Fibroblast of lung (primary cell): ENCODE results near the gene APBB1. TPM values are rescaled to one million over a fixed set of nuclear protein-coding genes. Genes with fewer than 3 reads are reported as not detected.

Source experiments
- DNase-seq, 2 donors: peaks; one replicate each; pipeline versions ENCODE4 v3.0.0 to v3.0.0-alpha.2; 2010; ENCODE audit warnings: low read depth in 2 of 2
- H2AFZ ChIP-seq: 2 replicates; pipeline ENCODE4 v1.5.1; 2012; ENCODE audit warnings: low read length, control low read depth, inconsistent platforms
- H3K27ac ChIP-seq: 2 replicates; pipeline ENCODE4 v1.5.1; 2011; ENCODE audit warnings: low read length, control low read depth; ENCODE audit not compliant: insufficient read depth
- H3K27me3 ChIP-seq: 2 replicates; pipeline ENCODE4 v1.5.1; 2011; ENCODE audit warnings: mild to moderate bottlenecking, low read length; ENCODE audit not compliant: control insufficient read depth, insufficient read depth
- H3K36me3 ChIP-seq: 2 replicates; pipeline ENCODE4 v1.5.1; 2011; ENCODE audit warnings: low read length; ENCODE audit not compliant: control insufficient read depth, insufficient read depth
- H3K4me1 ChIP-seq: 2 replicates; pipeline ENCODE4 v1.5.1; 2011; ENCODE audit warnings: low read length; ENCODE audit not compliant: control insufficient read depth, insufficient read depth; ENCODE audit errors: extremely low read depth
- H3K4me2 ChIP-seq: 2 replicates; pipeline ENCODE4 v1.5.1; 2011; ENCODE audit warnings: low read length, control low read depth; ENCODE audit not compliant: insufficient read depth; ENCODE audit errors: extremely low read depth
- H3K4me3 ChIP-seq, 4 experiments: fragments of 200-600 bp in 1 of 4; sonication (generic) in 1 of 4; replicated peaks in 1 of 4; 2 replicates each; pipeline ENCODE4 v1.5.1; 2011 to 2016; ENCODE audit warnings: low read length in 4 of 4, low read depth in 3 of 4, mild to moderate bottlenecking in 3 of 4, control low read depth in 2 of 4, inconsistent platforms in 1 of 4, mixed read lengths in 1 of 4; ENCODE audit not compliant: insufficient read depth in 1 of 4; ENCODE audit errors: control extremely low read depth in 1 of 4
- H3K79me2 ChIP-seq: 2 replicates; pipeline ENCODE4 v1.5.1; 2012; ENCODE audit warnings: mild to moderate bottlenecking, low read length, inconsistent platforms; ENCODE audit not compliant: control insufficient read depth, insufficient read depth
- H3K9ac ChIP-seq: 2 replicates; pipeline ENCODE4 v1.5.1; 2011; ENCODE audit warnings: mild to moderate bottlenecking, low read length, control low read depth; ENCODE audit not compliant: insufficient read depth
- H3K9me3 ChIP-seq: 2 replicates; pipeline ENCODE4 v1.5.1; 2012; ENCODE audit warnings: low read depth, low read length; ENCODE audit not compliant: control insufficient read depth, insufficient read depth
- H4K20me1 ChIP-seq: 2 replicates; pipeline ENCODE4 v1.5.1; 2011; ENCODE audit warnings: low read length; ENCODE audit not compliant: control insufficient read depth, insufficient read depth; ENCODE audit errors: extremely low read depth
- CTCF ChIP-seq, 2 donors: IDR thresholded peaks in 1 of 2; conservative IDR thresholded peaks in 1 of 2; 1 replicate in 1 of 2; 2 replicates in 1 of 2; pipeline ENCODE4 v1.5.1; 2011 to 2012; ENCODE audit warnings: low read length in 2 of 2, control low read depth in 1 of 2, inconsistent platforms in 1 of 2, low read depth in 1 of 2, mild to moderate bottlenecking in 1 of 2
- EZH2 ChIP-seq: IDR thresholded peaks from 2 replicates; pipeline ENCODE4 v1.5.1; 2012; ENCODE audit warnings: low read length, control low read depth, mild to moderate bottlenecking; ENCODE audit errors: missing control alignments
- polyA plus RNA-seq, 2 donors: library from polyadenylated mRNA; depleted of rRNA in 1 of 2; stranded (reverse) in 1 of 2; unstranded in 1 of 2; fragments of >200 nt; gene quantifications; 2 replicates each; pipeline ENCODE4 v1.2.1, GENCODE V29; 2011 to 2012; ENCODE audit warnings: missing spikeins in 1 of 2
- total RNA-seq: library from RNA; depleted of rRNA; stranded (reverse); fragments of >200 nt; gene quantifications from 2 replicates; pipeline ENCODE4 v1.2.1, GENCODE V29; 2014

APBB1 gene
- total and polyA plus RNA-seq, 2 donors (not counting 1 experiment from before 2014, with no cell fraction given): 33.5 to 73.7 TPM

GRCh38 chr11:6401464-6401863 is 17.4 kb downstream of the APBB1 start:
- no peak overlapping the region for H3K9ac ChIP-seq
- no peak overlapping the region for H2AFZ ChIP-seq
- no peaks in the 10 kb centered on the region for H3K27me3 ChIP-seq
- peaks cover 9% of the 10 kb centered on the region for H3K4me1 ChIP-seq
- TF ChIP-seq EZH2 (no peak), CTCF (conservative IDR thresholded peaks at IDR 0.05 in 1 of 2, IDR thresholded peaks at IDR 0.05 in 1 of 2; ENCODE audit: low read depth in 1 of 2, low read length in 2 of 2) (no peak)
- H3K79me2 ChIP-seq: no peaks in the 10 kb centered on the region
- H3K4me3 ChIP-seq: no peak overlapping the region
- peaks cover 10% of the 10 kb centered on the region for H3K36me3 ChIP-seq
- no peaks in the 10 kb centered on the region for H3K9me3 ChIP-seq
- H4K20me1 ChIP-seq: no peaks in the 10 kb centered on the region
- no peak for DNase-seq
- no peak overlapping the region for H3K4me2 ChIP-seq
- no peak overlapping the region for H3K27ac ChIP-seq

- Histone ChIP-seq H3K27ac (no peak overlapping the region), H3K27me3 (no peaks in the 10 kb centered on the region), H2AFZ (no peak overlapping the region), H3K79me2 (no peaks in the 10 kb centered on the region), H3K4me3 (no peak overlapping the region), H3K36me3 (peaks cover 10% of the 10 kb centered on the region), H3K4me2 (no peak overlapping the region), H3K9ac (no peak overlapping the region), H3K4me1 (peaks cover 9% of the 10 kb centered on the region), H4K20me1 (no peaks in the 10 kb centered on the region), H3K9me3 (no peaks in the 10 kb centered on the region)
- no peak for DNase-seq
- TF ChIP-seq CTCF (conservative IDR thresholded peaks at IDR 0.05 in 1 of 2, IDR thresholded peaks at IDR 0.05 in 1 of 2; ENCODE audit: low read depth in 1 of 2, low read length in 2 of 2) (no peak), EZH2 (no peak)
Observed at GRCh38 chr11:6400431-6401345, 18.2 kb downstream of the APBB1 start.

- Histone ChIP-seq H3K9ac (no peak overlapping the region), H4K20me1 (no peaks in the 10 kb centered on the region), H3K36me3 (peaks cover 8% of the 10 kb centered on the region), H2AFZ (no peak overlapping the region), H3K4me3 (no peak overlapping the region), H3K4me2 (no peak overlapping the region), H3K79me2 (no peaks in the 10 kb centered on the region), H3K27ac (no peak overlapping the region), H3K4me1 (peaks cover 9% of the 10 kb centered on the region), H3K9me3 (no peaks in the 10 kb centered on the region), H3K27me3 (no peaks in the 10 kb centered on the region)
- TF ChIP-seq CTCF (conservative IDR thresholded peaks at IDR 0.05 in 1 of 2, IDR thresholded peaks at IDR 0.05 in 1 of 2; ENCODE audit: low read depth in 1 of 2, low read length in 2 of 2) (no peak), EZH2 (no peak)
- DNase-seq: peak in 1 of 2 donors; percentile 60
Observed at GRCh38 chr11:6397636-6398035, 21.3 kb downstream of the APBB1 start.
